Gastrocnemius medialis (tissue), 4 donors: ENCODE data around the gene KLHL8.

Source experiments
- POLR2A ChIP-seq, 2 donors: fragments of 450-650 bp; IDR thresholded peaks; one replicate each; pipeline ENCODE4 v1.6.1; 2017; ENCODE audit warnings: antibody characterized with exemption in 2 of 2, mild to moderate bottlenecking in 2 of 2, moderate library complexity in 2 of 2
- TF ChIP-seq, protein P1 (sequence below), 5 experiments: fragments of 450-650 bp in 3 of 5; fragments of 200-600 bp in 2 of 5; sonication (generic) in 2 of 5; IDR thresholded peaks in 4 of 5; conservative IDR thresholded peaks in 1 of 5; 1 replicate in 4 of 5; 2 replicates in 1 of 5; pipeline ENCODE4 v1.5.1; 2016 to 2019; ENCODE audit warnings: antibody characterized with exemption in 5 of 5, mild to moderate bottlenecking in 3 of 5, moderate library complexity in 3 of 5

DNA sequence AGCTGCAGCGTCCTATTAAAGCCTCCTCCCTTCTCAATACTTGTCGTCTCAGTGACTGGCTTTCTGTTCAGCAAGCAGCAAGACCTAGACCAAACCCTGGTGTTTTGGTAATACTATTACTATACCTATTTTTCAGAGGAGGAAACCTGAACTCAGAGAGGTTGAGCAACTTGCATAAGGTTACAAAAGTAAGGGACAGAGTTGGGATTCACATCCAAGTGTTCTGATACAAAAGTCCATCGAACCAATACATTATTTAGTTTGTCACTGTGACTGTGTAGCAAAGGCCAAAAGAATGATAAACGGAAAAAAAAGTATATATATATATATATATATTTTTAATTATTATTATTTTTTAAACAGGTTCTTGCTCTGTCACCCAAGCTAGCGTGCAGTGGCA, 29.9 kb upstream of the KLHL8 start:
- TF ChIP-seq, protein P1, sequence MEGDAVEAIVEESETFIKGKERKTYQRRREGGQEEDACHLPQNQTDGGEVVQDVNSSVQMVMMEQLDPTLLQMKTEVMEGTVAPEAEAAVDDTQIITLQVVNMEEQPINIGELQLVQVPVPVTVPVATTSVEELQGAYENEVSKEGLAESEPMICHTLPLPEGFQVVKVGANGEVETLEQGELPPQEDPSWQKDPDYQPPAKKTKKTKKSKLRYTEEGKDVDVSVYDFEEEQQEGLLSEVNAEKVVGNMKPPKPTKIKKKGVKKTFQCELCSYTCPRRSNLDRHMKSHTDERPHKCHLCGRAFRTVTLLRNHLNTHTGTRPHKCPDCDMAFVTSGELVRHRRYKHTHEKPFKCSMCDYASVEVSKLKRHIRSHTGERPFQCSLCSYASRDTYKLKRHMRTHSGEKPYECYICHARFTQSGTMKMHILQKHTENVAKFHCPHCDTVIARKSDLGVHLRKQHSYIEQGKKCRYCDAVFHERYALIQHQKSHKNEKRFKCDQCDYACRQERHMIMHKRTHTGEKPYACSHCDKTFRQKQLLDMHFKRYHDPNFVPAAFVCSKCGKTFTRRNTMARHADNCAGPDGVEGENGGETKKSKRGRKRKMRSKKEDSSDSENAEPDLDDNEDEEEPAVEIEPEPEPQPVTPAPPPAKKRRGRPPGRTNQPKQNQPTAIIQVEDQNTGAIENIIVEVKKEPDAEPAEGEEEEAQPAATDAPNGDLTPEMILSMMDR (IDR thresholded peaks at IDR 0.05 in 4 of 5, conservative IDR thresholded peaks at IDR 0.05 in 1 of 5) = no peak
- TF ChIP-seq POLR2A (IDR thresholded peaks at IDR 0.05) = no peak
